HuH-7.5 (cell line): ENCODE results near the gene LNX2.
A peak's percentile ranks its signal among the peaks of the same experiment; 100 is the strongest.

Source experiments
- DNase-seq: peaks from one replicate; pipeline ENCODE4 v3.0.0; 2011; ENCODE audit warnings: low spot score

The LNX2 gene

GRCh38 chr13:27620377-27621115, at the start of gene LNX2:
LNX2 (minus strand) TSS chr13:27620529; CDS start chr13:27581703, 38,826 bp downstream.
- peak; percentile 86 for DNase-seq

GRCh38 chr13:27667946-27668345, 47.6 kb upstream of the LNX2 start:
- DNase-seq: no peak

- DNase-seq: no peak
Observed at GRCh38 chr13:27666951-27667350, 46.6 kb upstream of the LNX2 start.

GRCh38 chr13:27665761-27666160, 45.4 kb upstream of the LNX2 start:
- no peak for DNase-seq

- no peak for DNase-seq
Observed at GRCh38 chr13:27665333-27665732, 45.0 kb upstream of the LNX2 start.

GRCh38 chr13:27663947-27664346, 43.6 kb upstream of the LNX2 start:
- DNase-seq: no peak

GRCh38 chr13:27662738-27663470, 42.6 kb upstream of the LNX2 start:
- DNase-seq: no peak

- DNase-seq: no peak
Observed at GRCh38 chr13:27661017-27661416, 40.7 kb upstream of the LNX2 start.

- no peak for DNase-seq
Observed at GRCh38 chr13:27660511-27660910, 40.2 kb upstream of the LNX2 start.

GRCh38 chr13:27659145-27659865, 39.0 kb upstream of the LNX2 start:
- DNase-seq: no peak

GRCh38 chr13:27658546-27658945, 38.2 kb upstream of the LNX2 start:
- DNase-seq: no peak

- no peak for DNase-seq
Observed at GRCh38 chr13:27657724-27658123, 37.4 kb upstream of the LNX2 start.

GRCh38 chr13:27654816-27655215, 34.5 kb upstream of the LNX2 start:
- DNase-seq: no peak

GRCh38 chr13:27654059-27654458, 33.7 kb upstream of the LNX2 start:
- no peak for DNase-seq

- DNase-seq: no peak
Observed at GRCh38 chr13:27650312-27650711, 30.0 kb upstream of the LNX2 start.

GRCh38 chr13:27644302-27644701, 24.0 kb upstream of the LNX2 start:
- DNase-seq: no peak

- no peak for DNase-seq
Observed at GRCh38 chr13:27643334-27644132, 23.2 kb upstream of the LNX2 start.

GRCh38 chr13:27641711-27642502, 21.6 kb upstream of the LNX2 start:
- DNase-seq: no peak

- no peak for DNase-seq
Observed at GRCh38 chr13:27639186-27639585, 18.9 kb upstream of the LNX2 start.

GRCh38 chr13:27638521-27638920, 18.2 kb upstream of the LNX2 start:
- DNase-seq: no peak

GRCh38 chr13:27638001-27638400, 17.7 kb upstream of the LNX2 start:
- no peak for DNase-seq
